Thyroid gland (tissue), 4 donors: ENCODE measurements around the gene PCNX3. TPM values are rescaled to one million over a fixed set of nuclear protein-coding genes. Genes with fewer than 3 reads are reported as not detected.

Experiments
- DNase-seq, 2 donors: peaks; one replicate each; pipeline ENCODE4 v3.0.0-alpha.2; 2019
- H3K27ac ChIP-seq, 3 donors: fragments of 200-600 bp; sonication (generic); 1 replicate in 2 of 3; 2 replicates in 1 of 3; pipeline ENCODE4 v1.5.1; 2016 to 2019; ENCODE audit warnings: mild to moderate bottlenecking in 1 of 3, moderate library complexity in 1 of 3
- H3K27me3 ChIP-seq: fragments of 200-600 bp; sonication (generic); one replicate; pipeline ENCODE4 v1.5.1; 2019
- H3K36me3 ChIP-seq, 2 donors: fragments of 200-600 bp; sonication (generic); one replicate each; pipeline ENCODE4 v1.5.1; 2016 to 2019
- H3K4me1 ChIP-seq, 2 donors: fragments of 200-600 bp; sonication (generic); one replicate each; pipeline ENCODE4 v1.5.1; 2017 to 2019
- H3K4me3 ChIP-seq, 3 donors: fragments of 200-600 bp; sonication (generic); replicated peaks in 1 of 3; 1 replicate in 2 of 3; 2 replicates in 1 of 3; pipeline ENCODE4 v1.5.1; 2016; ENCODE audit warnings: mild to moderate bottlenecking in 1 of 3
- H3K9me3 ChIP-seq: fragments of 200-600 bp; sonication (generic); one replicate; pipeline ENCODE4 v1.5.1; 2017
- POLR2A ChIP-seq, 2 donors: fragments of 450-650 bp; IDR thresholded peaks; one replicate each; pipeline ENCODE4 v1.6.1; 2017; ENCODE audit warnings: antibody characterized with exemption in 2 of 2, mild to moderate bottlenecking in 2 of 2, moderate library complexity in 1 of 2
- WGBS, 2 donors: methylation state at CpG; one replicate each; pipeline ENCODE4 v1.1.5; 2017; 5-methylcytosine and 5-hydroxymethylcytosine counted together
- intact Hi-C: fragments of 100-400 bp; cut with DNase I; formaldehyde crosslinking; loops from one replicate; pipeline ENCODE4 v1.15.1; 2023
- total RNA-seq, 4 donors: library from RNA; depleted of rRNA; stranded (reverse); fragments of >200 nt; gene quantifications; one replicate each; pipeline ENCODE4 v1.2.3, GENCODE V29; 2016
- TF ChIP-seq, protein P1 (sequence below), 6 experiments: fragments of 200-600 bp in 3 of 6; fragments of 450-650 bp in 3 of 6; sonication (generic) in 3 of 6; IDR thresholded peaks; one replicate each; pipeline ENCODE4 v1.5.1; 2016 to 2019; ENCODE audit warnings: antibody characterized with exemption in 6 of 6, mild to moderate bottlenecking in 2 of 6, inconsistent platforms in 1 of 6, moderate library complexity in 1 of 6

The PCNX3 gene
- total RNA-seq, 4 donors from 2014 or later: 18.9 to 54.2 (median 47.0) TPM

DNA sequence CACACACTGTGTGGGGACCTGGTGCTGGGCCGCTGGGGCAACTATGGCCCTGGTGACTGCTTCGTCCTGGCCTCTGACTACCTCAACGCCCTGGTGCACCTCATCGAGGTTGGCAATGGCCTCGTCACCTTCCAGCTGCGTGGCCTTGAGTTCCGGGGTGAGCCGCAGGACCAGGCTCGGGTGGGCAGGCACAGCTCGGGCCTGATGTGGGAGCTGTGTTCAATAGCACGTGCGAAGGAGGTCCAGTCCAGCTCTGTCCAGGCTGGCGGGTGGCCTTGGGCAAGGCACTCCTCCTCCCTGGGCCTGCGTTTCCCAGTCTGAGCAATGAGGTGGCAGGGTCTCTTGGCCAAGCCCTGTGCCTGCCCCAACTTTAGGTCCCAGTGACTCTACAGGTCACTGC is 14.0 kb downstream of the PCNX3 start:
- Histone ChIP-seq H3K27me3 (no peaks in the 10 kb centered on the region), H3K9me3 (no peaks in the 10 kb centered on the region), H3K4me3 (no peak overlapping the region), H3K36me3 (peaks cover 66 to 77% of the 10 kb centered on the region in 2 donors), H3K27ac (no peak overlapping the region), H3K4me1 (no peaks in the 10 kb centered on the region)
- intact Hi-C loops: no loop called here
- 98 to 100% methylated on average over 1 to 11 of the region's 14 CpGs for WGBS, 2 donors
- TF ChIP-seq, protein P1, sequence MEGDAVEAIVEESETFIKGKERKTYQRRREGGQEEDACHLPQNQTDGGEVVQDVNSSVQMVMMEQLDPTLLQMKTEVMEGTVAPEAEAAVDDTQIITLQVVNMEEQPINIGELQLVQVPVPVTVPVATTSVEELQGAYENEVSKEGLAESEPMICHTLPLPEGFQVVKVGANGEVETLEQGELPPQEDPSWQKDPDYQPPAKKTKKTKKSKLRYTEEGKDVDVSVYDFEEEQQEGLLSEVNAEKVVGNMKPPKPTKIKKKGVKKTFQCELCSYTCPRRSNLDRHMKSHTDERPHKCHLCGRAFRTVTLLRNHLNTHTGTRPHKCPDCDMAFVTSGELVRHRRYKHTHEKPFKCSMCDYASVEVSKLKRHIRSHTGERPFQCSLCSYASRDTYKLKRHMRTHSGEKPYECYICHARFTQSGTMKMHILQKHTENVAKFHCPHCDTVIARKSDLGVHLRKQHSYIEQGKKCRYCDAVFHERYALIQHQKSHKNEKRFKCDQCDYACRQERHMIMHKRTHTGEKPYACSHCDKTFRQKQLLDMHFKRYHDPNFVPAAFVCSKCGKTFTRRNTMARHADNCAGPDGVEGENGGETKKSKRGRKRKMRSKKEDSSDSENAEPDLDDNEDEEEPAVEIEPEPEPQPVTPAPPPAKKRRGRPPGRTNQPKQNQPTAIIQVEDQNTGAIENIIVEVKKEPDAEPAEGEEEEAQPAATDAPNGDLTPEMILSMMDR (IDR thresholded peaks at IDR 0.05): no peak
- no peak for DNase-seq

DNA sequence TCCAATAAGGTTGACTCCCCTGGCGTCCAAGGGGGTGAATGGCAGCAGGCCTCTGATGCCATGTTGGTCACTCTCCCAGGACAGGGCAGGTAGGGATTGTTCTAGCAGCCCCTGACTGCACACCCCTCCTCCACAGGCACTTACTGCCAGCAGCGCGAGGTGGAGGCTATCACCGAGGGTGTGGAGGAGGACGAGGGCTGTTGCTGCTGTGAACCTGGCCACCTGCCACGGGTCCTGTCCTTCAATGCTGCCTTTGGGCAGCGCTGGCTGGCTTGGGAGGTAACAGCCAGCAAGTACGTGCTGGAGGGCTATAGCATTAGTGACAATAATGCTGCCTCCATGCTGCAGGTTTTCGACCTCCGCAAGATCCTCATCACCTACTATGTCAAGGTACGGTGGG is 14.6 kb downstream of the PCNX3 start:
- TF ChIP-seq, protein P1 (IDR thresholded peaks at IDR 0.05): no peak
- TF ChIP-seq POLR2A (IDR thresholded peaks at IDR 0.05): no peak
- no peaks in the 10 kb centered on the region for H3K4me1 ChIP-seq
- DNase-seq: no peak
- H3K27me3 ChIP-seq: no peaks in the 10 kb centered on the region
- H3K9me3 ChIP-seq: no peaks in the 10 kb centered on the region
- H3K27ac ChIP-seq: no peak overlapping the region
- H3K4me3 ChIP-seq: no peak overlapping the region
- 83 to 94% methylated on average over 3 to 11 of the region's 11 CpGs for whole genome bisulfite sequencing, 2 donors
- intact Hi-C loops: no loop called here
- peaks cover 68 to 78% of the 10 kb centered on the region in 2 donors for H3K36me3 ChIP-seq

DNA sequence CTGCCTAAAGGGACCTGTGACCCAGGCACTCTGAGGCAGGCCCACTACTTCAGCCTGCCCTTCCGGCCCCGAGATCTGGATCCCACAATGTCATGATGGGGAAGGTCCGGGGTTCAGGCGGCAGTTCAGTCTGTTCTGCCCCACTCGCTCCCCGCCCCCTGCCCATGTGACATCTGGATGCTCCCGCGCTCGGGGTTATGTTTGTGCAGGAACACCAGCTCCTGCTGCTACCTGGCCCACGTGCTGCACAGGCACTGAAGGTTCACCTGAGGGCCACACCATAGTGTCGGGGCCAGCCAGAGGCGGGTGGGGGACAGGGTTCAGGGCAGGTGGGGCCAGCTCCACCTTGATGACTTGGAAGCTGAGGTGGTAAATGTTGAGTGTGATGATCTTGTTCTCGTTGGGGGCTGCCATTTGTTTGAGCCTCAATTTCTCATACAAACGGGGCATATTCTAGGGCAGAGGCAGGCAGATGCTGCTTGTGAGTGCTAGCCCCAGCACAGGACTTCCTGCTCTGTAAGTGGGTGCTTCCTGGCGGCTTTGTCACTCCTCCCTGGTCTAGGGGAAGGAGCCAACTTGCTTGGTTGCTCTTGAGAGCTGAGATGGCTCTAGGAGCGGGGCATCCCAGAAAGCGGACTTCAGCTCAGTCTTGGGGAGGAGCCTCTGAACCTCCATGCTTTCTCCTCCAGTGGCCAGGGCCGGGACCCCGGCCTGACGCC is 18.0 kb downstream of the PCNX3 start:
- intact Hi-C loops: no loop called here

DNA sequence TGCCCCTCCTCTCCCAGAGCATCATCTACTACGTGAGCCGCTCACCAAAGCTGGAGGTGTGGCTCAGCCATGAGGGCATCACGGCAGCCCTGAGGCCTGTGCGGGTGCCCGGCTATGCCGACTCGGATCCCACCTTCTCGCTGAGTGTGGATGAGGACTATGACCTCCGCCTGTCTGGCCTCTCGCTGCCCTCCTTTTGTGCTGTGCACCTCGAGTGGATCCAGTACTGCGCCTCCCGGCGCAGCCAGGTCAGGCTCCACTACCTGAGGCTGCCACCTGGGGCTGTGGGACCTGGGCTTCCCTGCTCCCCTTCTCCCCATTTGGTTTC is 18.5 kb downstream of the PCNX3 start:
- Histone ChIP-seq H3K27ac (no peak overlapping the region), H3K27me3 (no peaks in the 10 kb centered on the region), H3K4me1 (peaks cover 4 to 19% of the 10 kb centered on the region in 2 donors), H3K36me3 (peaks cover 51 to 59% of the 10 kb centered on the region in 2 donors), H3K4me3 (no peak overlapping the region), H3K9me3 (no peaks in the 10 kb centered on the region)
- DNase-seq: no peak
- 91 to 98% methylated on average over 8 to 14 of the region's 14 CpGs for WGBS, 2 donors
- intact Hi-C loops: no loop called here
- TF ChIP-seq, protein P1 (IDR thresholded peaks at IDR 0.05): no peak
- no peak for TF ChIP-seq POLR2A (IDR thresholded peaks at IDR 0.05)

More for the DNA sequence above, 18.0 kb downstream of the PCNX3 start:
- Histone ChIP-seq H3K4me3 (no peak overlapping the region), H3K27ac (no peak overlapping the region), H3K9me3 (no peaks in the 10 kb centered on the region), H3K4me1 (peaks cover 4 to 14% of the 10 kb centered on the region in 2 donors), H3K36me3 (peaks cover 56 to 65% of the 10 kb centered on the region in 2 donors), H3K27me3 (no peaks in the 10 kb centered on the region)
- no peak for DNase-seq
- WGBS, 2 donors: 83 to 88% methylated on average over 14 to 17 of the region's 20 CpGs
- TF ChIP-seq, protein P1 (IDR thresholded peaks at IDR 0.05): no peak
- TF ChIP-seq POLR2A (IDR thresholded peaks at IDR 0.05): no peak

DNA sequence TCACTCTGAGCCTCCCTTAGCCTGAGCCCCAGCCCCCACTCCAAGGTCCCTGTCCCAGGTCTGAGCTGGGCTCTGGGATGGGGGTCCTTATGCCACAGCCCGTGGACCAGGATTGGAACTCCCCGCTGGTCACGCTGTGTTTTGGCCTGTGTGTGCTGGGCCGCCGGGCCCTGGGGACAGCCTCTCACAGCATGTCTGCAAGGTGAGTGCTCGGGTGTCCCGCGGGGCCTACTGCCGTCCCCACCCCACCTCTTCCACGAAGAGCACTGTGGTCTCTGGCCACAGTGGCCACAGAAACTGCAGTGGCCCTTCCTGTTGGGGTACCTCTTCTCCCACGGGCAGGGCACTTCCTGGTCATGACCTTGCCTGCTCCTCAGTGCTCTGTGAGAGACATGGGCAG is 18.9 kb downstream of the PCNX3 start:
- no peak for DNase-seq
- TF ChIP-seq POLR2A (IDR thresholded peaks at IDR 0.05): no peak
- TF ChIP-seq, protein P1 (IDR thresholded peaks at IDR 0.05): no peak

More for the DNA sequence above, 18.9 kb downstream of the PCNX3 start:
- peaks cover 47 to 56% of the 10 kb centered on the region in 2 donors for H3K36me3 ChIP-seq
- WGBS, 2 donors: 90 to 93% methylated on average over 3 to 10 of the region's 11 CpGs
- intact Hi-C loops: no loop called here
- H3K27me3 ChIP-seq: no peaks in the 10 kb centered on the region
- peaks cover 4 to 23% of the 10 kb centered on the region in 2 donors for H3K4me1 ChIP-seq
- no peaks in the 10 kb centered on the region for H3K9me3 ChIP-seq
- no peak overlapping the region for H3K27ac ChIP-seq
- no peak overlapping the region for H3K4me3 ChIP-seq
